K562 (cell line): Measurements from ENCODE around the gene ZCCHC14. TPM values are rescaled to one million over a fixed set of nuclear protein-coding genes. Genes with fewer than 3 reads are reported as not detected.

Experiments
- ASH1L ChIP-seq: fragments of 450-650 bp; IDR thresholded peaks from 2 replicates; pipeline ENCODE4 v1.6.1; 2018; ENCODE audit warnings: borderline replicate concordance, mild to moderate bottlenecking, low read depth; ENCODE audit not compliant: partially characterized antibody
- CCAR2 ChIP-seq: fragments of 200-400 bp; formaldehyde crosslinking; IDR thresholded peaks from 2 replicates; pipeline ENCODE4 v1.6.1; 2017; ENCODE audit warnings: mild to moderate bottlenecking, low read depth, low read length
- HNRNPL ChIP-seq: fragments of 200-400 bp; formaldehyde crosslinking; IDR thresholded peaks from 2 replicates; pipeline ENCODE4 v1.6.1; 2017; ENCODE audit warnings: low read depth, mild to moderate bottlenecking, low read length
- KLF16 ChIP-seq: IDR thresholded peaks from 2 replicates; pipeline ENCODE4 v1.6.1; 2016; ENCODE audit warnings: antibody characterized with exemption
- MCM3 ChIP-seq: fragments of 450-650 bp; IDR thresholded peaks from 2 replicates; pipeline ENCODE4 v1.6.1; 2016
- NKRF ChIP-seq: fragments of 450-650 bp; IDR thresholded peaks from 2 replicates; pipeline ENCODE4 v1.6.1; 2016; ENCODE audit warnings: borderline replicate concordance
- RBM22 ChIP-seq: fragments of 200-400 bp; formaldehyde crosslinking; IDR thresholded peaks from 2 replicates; pipeline ENCODE4 v1.6.1; 2018; ENCODE audit warnings: low read length, low read depth; ENCODE audit not compliant: poor library complexity, severe bottlenecking
- ZC3H11A ChIP-seq: IDR thresholded peaks from 2 replicates; pipeline ENCODE4 v1.6.1; 2012; ENCODE audit warnings: low read depth, low read length, improper control_type of control experiment
- ZC3H8 ChIP-seq: fragments of 450-650 bp; IDR thresholded peaks from 2 replicates; pipeline ENCODE4 v1.6.1; 2017
- ZHX1 ChIP-seq: fragments of 150-350 bp; conservative IDR thresholded peaks from 2 replicates; pipeline ENCODE4 v1.6.1; 2014; ENCODE audit warnings: low read length
- ZNF274 ChIP-seq: IDR thresholded peaks from 2 replicates; pipeline ENCODE4 v1.6.1; 2011; ENCODE audit warnings: low read depth, mild to moderate bottlenecking, low read length, moderate library complexity, borderline replicate concordance
- ZNF282 ChIP-seq: sonication (generic); formaldehyde crosslinking; IDR thresholded peaks from 2 replicates; pipeline ENCODE4 v1.8.1; 2023; ENCODE audit warnings: missing genetic modification reagents
- ZSCAN32 ChIP-seq: fragments of 450-650 bp; formaldehyde crosslinking; IDR thresholded peaks from 2 replicates; pipeline ENCODE4 v1.4.0; 2020; ENCODE audit warnings: mild to moderate bottlenecking, moderate library complexity
- polyA plus RNA-seq, 8 experiments: library from polyadenylated mRNA; depleted of rRNA in 4 of 8; stranded (reverse) in 5 of 8; unstranded in 3 of 8; fragments of >200 nt; fragmentation: Nextera tagmentation in 2 of 8; fragmentation: Illumina TruSeq in 1 of 8; extraction: Ambion mirVana in 2 of 8; extraction: Trizol in 1 of 8; gene quantifications; 2 replicates each; pipeline versions ENCODE4 v1.2.1 to v1.2.3, GENCODE V29; 2011 to 2014; ENCODE audit warnings: inconsistent platforms in 1 of 8, missing spikeins in 1 of 8
- total RNA-seq, 7 experiments: library from RNA; depleted of rRNA in 6 of 7; stranded (reverse); fragments of >200 nt in 6 of 7; fragmentation: Illumina TruSeq in 2 of 7; extraction: Trizol in 2 of 7; gene quantifications; 2 replicates each; pipeline versions ENCODE4 v1.2.1 to v1.2.3, GENCODE V29; 2011 to 2021; ENCODE audit warnings: low replicate concordance in 1 of 7

ZCCHC14 gene
- total and polyA plus RNA-seq, 9 of the 15 experiments (the other 6 are each of a cell fraction or from before 2014, with no cell fraction given) = 1.5 to 12.4 (median 2.9) TPM

GRCh38 chr16:87516361-87516760 is 23.5 kb upstream of the ZCCHC14 start (continued):
- TF ChIP-seq NKRF (no peak), ASH1L (no peak), HNRNPL (no peak), ZNF274 (no peak), RBM22 (no peak), ZC3H8 (no peak), ZC3H11A (no peak), ZNF282 (CRISPR knock-in tag) (no peak), ZHX1 (no peak), ZSCAN32 (no peak), CCAR2 (no peak), MCM3 (no peak), KLF16 (no peak)
